Daoy (cell line): ENCODE results near the gene DDIAS. TPM values are rescaled to one million over a fixed set of nuclear protein-coding genes. Genes with fewer than 3 reads are reported as not detected.
A peak's percentile ranks its signal among the peaks of the same experiment; 100 is the strongest.
"Not testable (repeated sequence)": the region's sequence is repeated elsewhere in the genome, so short reads cannot be mapped to it uniquely, and the experiment has no call there.

Experiments
- DNase-seq: peaks from one replicate; pipeline ENCODE4 v3.0.0-alpha.2; 2015; ENCODE audit warnings: low read depth
- total RNA-seq: library from RNA; depleted of rRNA; stranded (reverse); fragments of >200 nt; shearing (Covaris generic); gene quantifications from 2 replicates; pipeline ENCODE4 v1.2.3, GENCODE V29; 2014

DDIAS gene
- total RNA-seq, 1 experiment from 2014 or later, result 18.2 TPM

- DNase-seq, result peak; percentile 45
These were observed 25.8 kb downstream of the DDIAS start for GRCh38 chr11:82927264-82927880.

- DNase-seq, result no peak
These were observed 27.6 kb downstream of the DDIAS start for GRCh38 chr11:82929121-82929520.

- no peak for DNase-seq
These were observed 28.7 kb downstream of the DDIAS start for GRCh38 chr11:82930229-82930628.

- no peak for DNase-seq
These were observed 29.2 kb downstream of the DDIAS start for GRCh38 chr11:82930734-82931133.

GRCh38 chr11:82932564-82932963 lies 31.0 kb downstream of the DDIAS start:
- no peak for DNase-seq

GRCh38 chr11:82936261-82936660 lies 34.7 kb downstream of the DDIAS start:
- DNase-seq, result no peak

GRCh38 chr11:82937554-82937953 lies 36.0 kb downstream of the DDIAS start:
- no peak for DNase-seq

GRCh38 chr11:82939456-82939855 lies 37.9 kb downstream of the DDIAS start:
- no peak for DNase-seq

- peak; percentile 3 for DNase-seq
These were observed 40.8 kb downstream of the DDIAS start for GRCh38 chr11:82942376-82942775.

GRCh38 chr11:82943430-82943829 lies 41.9 kb downstream of the DDIAS start:
- not testable (repeated sequence) for DNase-seq

GRCh38 chr11:82944198-82944597 lies 42.7 kb downstream of the DDIAS start:
- no peak for DNase-seq

- not testable (repeated sequence) for DNase-seq
These were observed 43.5 kb downstream of the DDIAS start for GRCh38 chr11:82945041-82945440.

- no peak for DNase-seq
These were observed 44.1 kb downstream of the DDIAS start for GRCh38 chr11:82945682-82946081.

- DNase-seq, result no peak
These were observed 47.8 kb downstream of the DDIAS start for GRCh38 chr11:82949352-82949751.

GRCh38 chr11:82950502-82950901 lies 49.0 kb downstream of the DDIAS start:
- not testable (repeated sequence) for DNase-seq

- peak; percentile 45 for DNase-seq
These were observed 54.4 kb downstream of the DDIAS start for GRCh38 chr11:82955736-82956453.

- DNase-seq, result no peak
These were observed 58.6 kb downstream of the DDIAS start for GRCh38 chr11:82959987-82960778.

- DNase-seq, result no peak
These were observed 59.2 kb downstream of the DDIAS start for GRCh38 chr11:82960779-82961143.

GRCh38 chr11:82962021-82962420 lies 60.5 kb downstream of the DDIAS start:
- not testable (repeated sequence) for DNase-seq

- no peak for DNase-seq
These were observed 65.8 kb downstream of the DDIAS start for GRCh38 chr11:82967381-82967780.

GRCh38 chr11:82969811-82970210 lies 68.3 kb downstream of the DDIAS start:
- no peak for DNase-seq

GRCh38 chr11:82970507-82971083 lies 69.1 kb downstream of the DDIAS start:
- DNase-seq, result not testable (repeated sequence)
